Trophoblast cell (in vitro differentiated cells and primary cell): ENCODE results near the gene NLRC3.

Experiments
- DNase-seq, 2 donors: peaks; one replicate each; pipeline ENCODE4 v3.0.0-alpha.2; 2016
- H2AFZ ChIP-seq: 2 replicates; pipeline ENCODE4 v1.6.1; 2013; ENCODE audit warnings: low read length, moderate library complexity, mild to moderate bottlenecking; ENCODE audit not compliant: insufficient read depth, poor library complexity
- H2AK5ac ChIP-seq: 2 replicates; pipeline ENCODE4 v1.6.1; 2013; ENCODE audit warnings: mild to moderate bottlenecking, low read length
- H2BK120ac ChIP-seq: 2 replicates; pipeline ENCODE4 v1.6.1; 2013; ENCODE audit warnings: low read length, mild to moderate bottlenecking, moderate library complexity; ENCODE audit not compliant: insufficient read depth, poor library complexity
- H2BK12ac ChIP-seq: 2 replicates; pipeline ENCODE4 v1.6.1; 2013; ENCODE audit warnings: mild to moderate bottlenecking, low read length, moderate library complexity
- H2BK5ac ChIP-seq: 2 replicates; pipeline ENCODE4 v1.6.1; 2013; ENCODE audit warnings: low read length, low read depth, moderate library complexity, mild to moderate bottlenecking; ENCODE audit not compliant: poor library complexity
- H3K14ac ChIP-seq: 2 replicates; pipeline ENCODE4 v1.6.1; 2013; ENCODE audit warnings: mild to moderate bottlenecking, low read length
- H3K18ac ChIP-seq: 2 replicates; pipeline ENCODE4 v1.6.1; 2013; ENCODE audit warnings: mild to moderate bottlenecking, low read length
- H3K23ac ChIP-seq: 2 replicates; pipeline ENCODE4 v1.6.1; 2013; ENCODE audit warnings: low read length
- H3K27ac ChIP-seq: 2 replicates; pipeline ENCODE4 v1.5.1; 2013; ENCODE audit warnings: low read depth, mild to moderate bottlenecking, inconsistent platforms, low read length, moderate library complexity
- H3K27me3 ChIP-seq: 2 replicates; pipeline ENCODE4 v1.6.1; 2013; ENCODE audit warnings: inconsistent platforms, mild to moderate bottlenecking, low read length, moderate library complexity; ENCODE audit not compliant: insufficient read depth
- H3K36me3 ChIP-seq, 2 experiments: 1 replicate in 1 of 2; 2 replicates in 1 of 2; pipeline ENCODE4 v1.6.1; 2013; ENCODE audit warnings: low read length in 2 of 2, mild to moderate bottlenecking in 2 of 2, moderate library complexity in 1 of 2; ENCODE audit not compliant: insufficient read depth in 2 of 2, control insufficient read depth in 1 of 2
- H3K4ac ChIP-seq: 2 replicates; pipeline ENCODE4 v1.6.1; 2013; ENCODE audit warnings: low read depth, mild to moderate bottlenecking, low read length, moderate library complexity
- H3K4me1 ChIP-seq, 2 experiments: 1 replicate in 1 of 2; 2 replicates in 1 of 2; pipeline ENCODE4 v1.6.1; 2013; ENCODE audit warnings: low read length in 2 of 2, mild to moderate bottlenecking in 2 of 2, moderate library complexity in 1 of 2; ENCODE audit not compliant: insufficient read depth in 2 of 2, control insufficient read depth in 1 of 2
- H3K4me2 ChIP-seq: 2 replicates; pipeline ENCODE4 v1.6.1; 2013; ENCODE audit warnings: inconsistent platforms, mild to moderate bottlenecking, low read length, moderate library complexity
- H3K4me3 ChIP-seq: 2 replicates; pipeline ENCODE4 v1.5.1; 2013; ENCODE audit warnings: mild to moderate bottlenecking, low read depth, low read length, inconsistent platforms
- H3K79me1 ChIP-seq: one replicate; pipeline ENCODE4 v1.6.1; 2013; ENCODE audit warnings: low read length
- H3K79me2 ChIP-seq: 2 replicates; pipeline ENCODE4 v1.6.1; 2013; ENCODE audit warnings: low read length, mild to moderate bottlenecking; ENCODE audit not compliant: control insufficient read depth, insufficient read depth, poor library complexity
- H3K9ac ChIP-seq: 2 replicates; pipeline ENCODE4 v1.6.1; 2013; ENCODE audit warnings: mild to moderate bottlenecking, low read length
- H3K9me3 ChIP-seq: 2 replicates; pipeline ENCODE4 v1.6.1; 2013; ENCODE audit warnings: low read depth, mild to moderate bottlenecking, control low read depth, inconsistent platforms, low read length; ENCODE audit not compliant: insufficient read depth
- H4K12ac ChIP-seq: 2 replicates; pipeline ENCODE4 v1.6.1; 2013; ENCODE audit warnings: low read depth, mild to moderate bottlenecking, low read length, moderate library complexity
- H4K8ac ChIP-seq: 2 replicates; pipeline ENCODE4 v1.6.1; 2013; ENCODE audit warnings: low read depth, mild to moderate bottlenecking, low read length, moderate library complexity
- H4K91ac ChIP-seq: one replicate; pipeline ENCODE4 v1.6.1; 2013; ENCODE audit warnings: low read depth, mild to moderate bottlenecking, low read length, moderate library complexity
- WGBS: extraction: QIAGEN DNeasy Blood & Tissue Kit; methylation state at CpG from one replicate; pipeline ENCODE4 v1.1.7; 2013; ENCODE audit warnings: missing lambda C conversion rate; ENCODE audit not compliant: insufficient read length, insufficient coverage; ENCODE audit errors: extremely low coverage; 5-methylcytosine and 5-hydroxymethylcytosine counted together

The NLRC3 gene

GRCh38 chr16:3523281-3523680, 53.9 kb downstream of the NLRC3 start:
- no peak overlapping the region for H4K91ac ChIP-seq
- H3K36me3 ChIP-seq, result peaks cover 5 to 15% of the 10 kb centered on the region in 2 experiments
- H3K18ac ChIP-seq, result no peak overlapping the region
- H3K9ac ChIP-seq, result no peak overlapping the region
- H4K12ac ChIP-seq, result no peak overlapping the region
- no peak overlapping the region for H3K14ac ChIP-seq
- no peak overlapping the region for H2AK5ac ChIP-seq
- no peaks in the 10 kb centered on the region for H3K27me3 ChIP-seq
- no peaks in the 10 kb centered on the region for H3K4me1 ChIP-seq
- no peaks in the 10 kb centered on the region for H3K79me1 ChIP-seq
- H3K9me3 ChIP-seq, result peaks cover under 1% of the 10 kb centered on the region
- H2AFZ ChIP-seq, result no peak overlapping the region
- H2BK12ac ChIP-seq, result no peak overlapping the region
- H3K4ac ChIP-seq, result no peak overlapping the region
- no peak overlapping the region for H3K23ac ChIP-seq
- WGBS, result no CpG with 5 or more reads among the region's 3 CpGs
- no peak overlapping the region for H4K8ac ChIP-seq
- no peak overlapping the region for H3K4me2 ChIP-seq
- no peak overlapping the region for H2BK5ac ChIP-seq
- no peak overlapping the region for H2BK120ac ChIP-seq
- DNase-seq, result no peak
- no peak overlapping the region for H3K4me3 ChIP-seq
- no peak overlapping the region for H3K27ac ChIP-seq
- no peaks in the 10 kb centered on the region for H3K79me2 ChIP-seq

GRCh38 chr16:3520841-3521240, 56.4 kb downstream of the NLRC3 start:
- H3K4me3 ChIP-seq, result no peak overlapping the region
- H2AFZ ChIP-seq, result no peak overlapping the region
- DNase-seq, result no peak
- no peak overlapping the region for H2BK12ac ChIP-seq
- peaks cover 5 to 9% of the 10 kb centered on the region in 2 experiments for H3K36me3 ChIP-seq
- no peak overlapping the region for H2AK5ac ChIP-seq
- H3K79me2 ChIP-seq, result no peaks in the 10 kb centered on the region
- WGBS, result no CpG with 5 or more reads among the region's 8 CpGs
- no peak overlapping the region for H3K4me2 ChIP-seq
- H3K27me3 ChIP-seq, result no peaks in the 10 kb centered on the region
- H3K4ac ChIP-seq, result no peak overlapping the region
- H3K14ac ChIP-seq, result no peak overlapping the region
- no peak overlapping the region for H3K9ac ChIP-seq
- no peak overlapping the region for H4K8ac ChIP-seq
- no peaks in the 10 kb centered on the region for H3K4me1 ChIP-seq
- H3K79me1 ChIP-seq, result no peaks in the 10 kb centered on the region
- no peak overlapping the region for H4K91ac ChIP-seq
- H3K9me3 ChIP-seq, result no peaks in the 10 kb centered on the region
- H2BK120ac ChIP-seq, result no peak overlapping the region
- no peak overlapping the region for H3K18ac ChIP-seq
- H3K23ac ChIP-seq, result no peak overlapping the region
- H3K27ac ChIP-seq, result no peak overlapping the region
- H2BK5ac ChIP-seq, result no peak overlapping the region
- H4K12ac ChIP-seq, result no peak overlapping the region

GRCh38 chr16:3520413-3520812, 56.8 kb downstream of the NLRC3 start:
- no CpG with 5 or more reads among the region's 4 CpGs for WGBS
- Histone ChIP-seq H3K23ac (no peak overlapping the region), H4K12ac (no peak overlapping the region)

GRCh38 chr16:3519581-3519980, 57.6 kb downstream of the NLRC3 start:
- Histone ChIP-seq H3K18ac (no peak overlapping the region), H3K9ac (no peak overlapping the region), H3K4me2 (no peak overlapping the region), H2AFZ (no peak overlapping the region), H4K8ac (no peak overlapping the region), H2BK5ac (no peak overlapping the region), H2AK5ac (no peak overlapping the region), H3K79me2 (no peaks in the 10 kb centered on the region), H3K27ac (no peak overlapping the region), H2BK12ac (no peak overlapping the region), H3K36me3 (peaks cover 5 to 9% of the 10 kb centered on the region in 2 experiments), H3K4me3 (no peak overlapping the region), H3K9me3 (no peaks in the 10 kb centered on the region), H3K79me1 (no peaks in the 10 kb centered on the region), H3K14ac (no peak overlapping the region), H2BK120ac (no peak overlapping the region), H3K23ac (no peak overlapping the region), H3K4me1 (no peaks in the 10 kb centered on the region), H3K27me3 (no peaks in the 10 kb centered on the region), H4K12ac (no peak overlapping the region), H3K4ac (no peak overlapping the region), H4K91ac (no peak overlapping the region)
- WGBS, result no CpG with 5 or more reads among the region's 2 CpGs
- DNase-seq, result no peak

More at GRCh38 chr16:3520413-3520812, 56.8 kb downstream of the NLRC3 start:
- no peak overlapping the region for H2BK12ac ChIP-seq
- H3K4ac ChIP-seq, result no peak overlapping the region
- H3K79me2 ChIP-seq, result no peaks in the 10 kb centered on the region
- H3K4me2 ChIP-seq, result no peak overlapping the region
- H3K9ac ChIP-seq, result no peak overlapping the region
- no peak overlapping the region for H3K4me3 ChIP-seq
- no peak overlapping the region for H4K8ac ChIP-seq
- H2BK120ac ChIP-seq, result no peak overlapping the region
- DNase-seq, result no peak
- H3K4me1 ChIP-seq, result no peaks in the 10 kb centered on the region
- H3K27ac ChIP-seq, result no peak overlapping the region
- no peaks in the 10 kb centered on the region for H3K9me3 ChIP-seq
- no peak overlapping the region for H2AFZ ChIP-seq
- H2BK5ac ChIP-seq, result no peak overlapping the region
- H3K79me1 ChIP-seq, result no peaks in the 10 kb centered on the region
- H4K91ac ChIP-seq, result no peak overlapping the region
- H2AK5ac ChIP-seq, result no peak overlapping the region
- H3K18ac ChIP-seq, result no peak overlapping the region
- H3K14ac ChIP-seq, result no peak overlapping the region
- no peaks in the 10 kb centered on the region for H3K27me3 ChIP-seq
- H3K36me3 ChIP-seq, result peaks cover 5 to 9% of the 10 kb centered on the region in 2 experiments
